NCI-H2196 treated with DMSO at 0.1 percent for 48 hours (cell line): ENCODE data around the gene OR51B4.
"Not testable (repeated sequence)": the region's sequence is repeated elsewhere in the genome, so short reads cannot be mapped to it uniquely, and the experiment has no call there.

Experiments used
- DNase-seq: peaks from one replicate; lab custom pipeline; 2025; ENCODE audit not compliant: unreplicated experiment; lab: John Stamatoyannopoulos, UW

The OR51B4 gene

GRCh38 chr11:5297721-5298323 is 3.9 kb downstream of the OR51B4 start:
- DNase-seq, result no peak

- not testable (repeated sequence) for DNase-seq
Measured at GRCh38 chr11:5294342-5294995, 7.3 kb downstream of the OR51B4 start.

GRCh38 chr11:5293028-5293427 is 8.7 kb downstream of the OR51B4 start:
- DNase-seq, result no peak

GRCh38 chr11:5291207-5291838 is 10.4 kb downstream of the OR51B4 start:
- no peak for DNase-seq

GRCh38 chr11:5290106-5290505 is 11.6 kb downstream of the OR51B4 start:
- no peak for DNase-seq

GRCh38 chr11:5289696-5290095 is 12.1 kb downstream of the OR51B4 start:
- DNase-seq, result no peak

GRCh38 chr11:5288906-5289550 is 12.7 kb downstream of the OR51B4 start:
- DNase-seq, result no peak

- no peak for DNase-seq
Measured at GRCh38 chr11:5288108-5288905, 13.4 kb downstream of the OR51B4 start.

GRCh38 chr11:5286901-5287300 is 14.8 kb downstream of the OR51B4 start:
- DNase-seq, result no peak

GRCh38 chr11:5286351-5286750 is 15.4 kb downstream of the OR51B4 start:
- DNase-seq, result no peak

GRCh38 chr11:5285703-5286340 is 15.9 kb downstream of the OR51B4 start:
- no peak for DNase-seq

GRCh38 chr11:5284637-5285036 is 17.1 kb downstream of the OR51B4 start:
- DNase-seq, result no peak

GRCh38 chr11:5283882-5284281 is 17.9 kb downstream of the OR51B4 start:
- no peak for DNase-seq

GRCh38 chr11:5283086-5283485 is 18.7 kb downstream of the OR51B4 start:
- no peak for DNase-seq

GRCh38 chr11:5282628-5283027 is 19.1 kb downstream of the OR51B4 start:
- no peak for DNase-seq

- DNase-seq, result no peak
Measured at GRCh38 chr11:5281596-5281995, 20.1 kb downstream of the OR51B4 start.

GRCh38 chr11:5280582-5281102 is 21.1 kb downstream of the OR51B4 start:
- DNase-seq, result no peak

GRCh38 chr11:5279471-5280090 is 22.2 kb downstream of the OR51B4 start:
- DNase-seq, result no peak

GRCh38 chr11:5277807-5278382 is 23.9 kb downstream of the OR51B4 start:
- DNase-seq, result no peak

- no peak for DNase-seq
Measured at GRCh38 chr11:5276697-5277096, 25.0 kb downstream of the OR51B4 start.
